HG03439 (cell line): ENCODE measurements around the gene SOX6.

Experiments used
- ATAC-seq: cut with Tn5 transposase; IDR thresholded peaks from one replicate; pipeline ENCODE4 v1.9.1; 2021; ENCODE audit warnings: mild to moderate bottlenecking, moderate library complexity; ENCODE audit not compliant: unreplicated experiment

The SOX6 gene

GRCh38 chr11:16321148-16321547 lies 35.2 kb downstream of the SOX6 start:
- ATAC-seq: no peak

- no peak for ATAC-seq
Measured at GRCh38 chr11:16318320-16318719, 38.0 kb downstream of the SOX6 start.

- ATAC-seq: no peak
Measured at GRCh38 chr11:16317712-16318111, 38.6 kb downstream of the SOX6 start.

- no peak for ATAC-seq
Measured at GRCh38 chr11:16313846-16314245, 42.5 kb downstream of the SOX6 start.

GRCh38 chr11:16312233-16312765 lies 44.0 kb downstream of the SOX6 start:
- ATAC-seq: no peak

- ATAC-seq: no peak
Measured at GRCh38 chr11:16311831-16312230, 44.5 kb downstream of the SOX6 start.

- ATAC-seq: no peak
Measured at GRCh38 chr11:16310943-16311342, 45.4 kb downstream of the SOX6 start.

GRCh38 chr11:16309226-16309625 lies 47.1 kb downstream of the SOX6 start:
- ATAC-seq: no peak

- ATAC-seq: no peak
Measured at GRCh38 chr11:16301462-16301861, 54.9 kb downstream of the SOX6 start.

GRCh38 chr11:16299884-16300782 lies 56.2 kb downstream of the SOX6 start:
- no peak for ATAC-seq

GRCh38 chr11:16299390-16299789 lies 57.0 kb downstream of the SOX6 start:
- no peak for ATAC-seq

- ATAC-seq: no peak
Measured at GRCh38 chr11:16297332-16297731, 59.0 kb downstream of the SOX6 start.

GRCh38 chr11:16296273-16296672 lies 60.1 kb downstream of the SOX6 start:
- no peak for ATAC-seq

- no peak for ATAC-seq
Measured at GRCh38 chr11:16295592-16295991, 60.8 kb downstream of the SOX6 start.

- no peak for ATAC-seq
Measured at GRCh38 chr11:16293204-16293681, 63.1 kb downstream of the SOX6 start.

- no peak for ATAC-seq
Measured at GRCh38 chr11:16292167-16292859, 64.0 kb downstream of the SOX6 start.

- no peak for ATAC-seq
Measured at GRCh38 chr11:16291729-16292128, 64.6 kb downstream of the SOX6 start.

- no peak for ATAC-seq
Measured at GRCh38 chr11:16289541-16289940, 66.8 kb downstream of the SOX6 start.

- no peak for ATAC-seq
Measured at GRCh38 chr11:16287630-16288280, 68.6 kb downstream of the SOX6 start.

GRCh38 chr11:16286095-16286494 lies 70.3 kb downstream of the SOX6 start:
- ATAC-seq: no peak

- no peak for ATAC-seq
Measured at GRCh38 chr11:16280256-16280682, 76.1 kb downstream of the SOX6 start.
